GM18526 (cell line): ENCODE results near the gene HYAL2.

Experiments
- POLR2A ChIP-seq: IDR thresholded peaks from 3 replicates; pipeline ENCODE4 v1.6.1; 2011; ENCODE audit not compliant: insufficient read length; ENCODE audit errors: extremely low read depth

Gene HYAL2

GRCh38 chr3:50275996-50276761 is 46.4 kb downstream of the HYAL2 start:
- TF ChIP-seq POLR2A: no peak

DNA sequence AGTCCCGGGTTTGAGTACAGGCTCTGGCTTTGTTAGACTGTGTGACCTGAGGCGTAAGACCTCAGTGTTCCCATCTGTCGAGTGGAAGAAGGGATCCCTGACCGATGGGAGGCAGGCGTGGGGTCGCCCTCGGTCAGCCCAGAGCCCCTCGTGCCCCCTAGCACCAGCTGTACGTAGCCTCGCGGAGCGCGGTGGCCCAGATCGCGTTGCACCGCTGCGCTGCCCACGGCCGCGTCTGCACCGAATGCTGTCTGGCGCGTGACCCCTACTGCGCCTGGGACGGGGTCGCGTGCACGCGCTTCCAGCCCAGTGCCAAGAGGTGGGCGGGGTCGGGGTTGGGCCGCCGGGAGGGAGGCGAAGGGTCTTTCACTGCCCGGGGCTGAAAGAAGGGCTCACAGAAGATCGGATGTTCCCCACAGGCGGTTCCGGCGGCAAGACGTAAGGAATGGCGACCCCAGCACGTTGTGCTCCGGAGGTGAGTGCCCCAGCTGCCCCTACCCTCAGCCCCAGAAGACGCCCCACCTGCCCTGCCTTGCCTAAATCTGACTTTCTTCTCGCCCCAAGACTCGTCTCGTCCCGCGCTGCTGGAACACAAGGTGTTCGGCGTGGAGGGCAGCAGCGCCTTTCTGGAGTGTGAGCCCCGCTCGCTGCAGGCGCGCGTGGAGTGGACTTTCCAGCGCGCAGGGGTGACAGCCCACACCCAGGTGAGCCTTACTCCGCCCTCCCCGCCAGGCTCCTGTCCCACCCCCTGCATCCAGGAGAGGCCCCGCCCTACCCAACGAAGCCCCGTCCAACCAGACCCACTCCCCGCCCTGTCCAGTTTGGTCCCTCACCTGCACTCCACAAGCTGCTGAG is 47.2 kb downstream of the HYAL2 start:
- TF ChIP-seq POLR2A: no peak

- TF ChIP-seq POLR2A: no peak
These were observed 48.0 kb downstream of the HYAL2 start for GRCh38 chr3:50274371-50275104.

GRCh38 chr3:50273689-50274065 is 48.9 kb downstream of the HYAL2 start:
- no peak for TF ChIP-seq POLR2A

DNA sequence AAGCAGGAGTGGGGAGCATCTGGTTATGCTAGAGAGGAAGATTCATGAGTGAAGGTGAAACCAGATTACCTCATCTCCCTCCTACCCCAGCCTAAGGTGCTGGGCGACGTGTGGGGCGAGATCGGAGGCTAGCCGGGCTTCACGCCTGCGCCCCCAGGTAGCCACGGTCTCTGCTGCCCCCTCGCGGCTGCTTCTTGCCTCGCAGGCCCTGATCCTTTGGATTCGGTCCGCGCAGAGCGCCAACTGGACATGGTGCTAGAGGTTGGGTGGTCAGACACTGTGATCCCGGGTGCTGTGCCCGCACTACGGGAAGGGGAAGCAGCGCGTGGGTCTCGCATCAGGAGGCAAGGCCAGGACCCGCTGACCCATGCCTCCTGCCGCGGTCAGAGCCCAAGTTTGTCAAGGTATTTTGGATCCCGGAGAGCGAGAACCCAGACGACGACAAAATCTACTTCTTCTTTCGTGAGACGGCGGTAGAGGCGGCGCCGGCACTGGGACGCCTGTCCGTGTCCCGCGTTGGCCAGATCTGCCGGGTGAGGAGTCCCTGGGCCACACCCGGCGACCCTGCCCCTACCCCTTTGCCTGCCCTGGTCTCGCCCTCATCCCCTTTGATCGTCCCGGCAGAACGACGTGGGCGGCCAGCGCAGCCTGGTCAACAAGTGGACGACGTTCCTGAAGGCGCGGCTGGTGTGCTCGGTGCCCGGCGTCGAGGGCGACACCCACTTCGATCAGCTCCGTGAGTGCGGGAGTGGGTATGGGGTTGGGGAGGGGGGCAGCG is 49.4 kb downstream of the HYAL2 start:
- TF ChIP-seq POLR2A: no peak

DNA sequence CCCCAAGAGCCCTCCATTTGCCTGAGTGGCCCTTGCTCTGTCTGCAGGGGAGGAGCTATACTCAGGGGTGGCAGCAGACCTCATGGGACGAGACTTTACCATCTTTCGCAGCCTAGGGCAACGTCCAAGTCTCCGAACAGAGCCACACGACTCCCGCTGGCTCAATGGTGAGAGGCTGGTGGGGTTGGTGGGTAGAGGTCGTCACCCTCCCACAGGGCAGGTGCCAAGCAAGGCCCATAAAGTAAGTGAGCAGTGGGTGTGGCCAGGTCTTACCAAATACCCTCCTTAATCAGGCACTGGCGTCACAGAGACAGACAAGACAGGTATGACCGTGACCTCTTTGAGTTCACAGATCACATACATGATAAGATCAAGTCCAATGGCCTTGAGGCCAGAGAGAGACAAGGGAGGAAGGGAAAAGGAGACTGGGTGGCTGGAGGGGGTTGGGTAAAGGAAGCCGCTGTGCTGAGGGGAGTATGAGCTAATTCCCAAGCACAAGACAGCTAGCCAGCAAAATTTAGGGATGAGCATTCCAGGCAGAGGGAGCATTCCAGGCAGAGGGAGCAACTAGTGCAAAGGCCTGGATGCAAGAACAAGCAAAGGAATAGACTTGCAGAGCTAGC is 51.1 kb downstream of the HYAL2 start:
- no peak for TF ChIP-seq POLR2A

- no peak for TF ChIP-seq POLR2A
These were observed 51.9 kb downstream of the HYAL2 start for GRCh38 chr3:50270422-50271224.

DNA sequence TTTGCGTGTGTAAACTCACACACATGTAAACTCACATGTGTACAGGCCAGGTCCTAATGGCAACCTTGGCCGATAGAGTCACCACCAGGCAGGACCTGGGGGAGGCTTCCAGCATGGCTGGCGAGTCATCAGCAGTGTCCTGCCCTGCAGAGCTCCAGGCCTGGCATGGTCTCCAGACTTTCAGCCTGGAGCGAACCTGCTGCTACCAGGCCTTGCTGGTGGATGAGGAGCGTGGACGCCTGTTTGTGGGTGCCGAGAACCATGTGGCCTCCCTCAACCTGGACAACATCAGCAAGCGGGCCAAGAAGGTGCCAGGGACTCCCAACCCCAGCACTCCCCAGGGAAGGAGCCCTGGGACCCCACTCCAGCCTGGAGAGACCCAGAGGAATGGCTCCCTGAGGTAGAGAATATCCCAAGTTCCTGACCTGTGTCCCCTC is 52.5 kb downstream of the HYAL2 start:
- no peak for TF ChIP-seq POLR2A

DNA sequence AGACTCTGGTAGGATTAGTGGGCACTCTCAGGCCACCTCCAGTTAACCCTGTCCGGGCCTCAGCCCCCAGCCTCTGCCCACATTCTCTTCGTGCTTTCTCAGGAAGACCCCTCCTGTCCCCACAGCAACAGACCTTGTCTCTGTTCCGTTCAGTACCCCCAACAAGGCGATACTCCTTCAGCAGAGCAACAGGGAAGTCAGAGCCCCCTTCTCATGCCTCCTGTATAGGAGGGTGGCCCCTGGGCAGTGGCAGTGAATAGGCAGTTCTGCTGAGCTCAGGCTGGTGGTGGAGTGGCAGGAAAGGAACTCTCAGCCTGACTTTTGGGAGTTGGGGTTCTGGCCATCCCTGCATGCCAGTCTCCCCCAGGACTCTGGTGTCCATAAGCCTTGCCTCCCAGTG is 53.1 kb downstream of the HYAL2 start:
- TF ChIP-seq POLR2A: no peak

- no peak for TF ChIP-seq POLR2A
These were observed 53.7 kb downstream of the HYAL2 start, which contains the start of gene SEMA3B for GRCh38 chr3:50268703-50269451. Gene SEMA3B (plus strand): TSS chr3:50269147. CDS start chr3:50269241, 94 bp downstream.

DNA sequence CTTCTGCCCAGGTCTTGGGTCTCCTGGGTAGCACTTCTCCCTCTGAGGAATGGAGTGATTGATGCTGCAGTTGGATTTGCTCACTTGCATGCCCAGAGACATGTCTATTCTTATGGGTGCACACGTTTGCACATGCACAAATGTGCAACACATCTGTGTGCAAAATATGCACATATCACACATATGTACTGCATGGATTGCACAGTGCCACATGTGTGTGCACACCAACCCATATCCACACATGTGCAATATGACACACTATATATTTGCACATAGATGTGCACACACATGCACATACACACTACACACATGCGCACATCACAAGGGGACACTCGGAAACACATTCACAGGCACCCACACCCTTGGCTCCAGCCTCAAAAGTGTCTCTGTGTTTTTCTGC is 54.3 kb downstream of the HYAL2 start:
- no peak for TF ChIP-seq POLR2A
